Skin of body (tissue), 2 donors: ENCODE data around the gene ABTB2. TPM values are rescaled to one million over a fixed set of nuclear protein-coding genes. Genes with fewer than 3 reads are reported as not detected.

ENCODE experiments used
- DNase-seq: peaks from one replicate; lab custom pipeline; 2025; lab: John Stamatoyannopoulos, UW
- total RNA-seq: library from RNA; depleted of rRNA; stranded (reverse); fragments of >200 nt; gene quantifications from one replicate; pipeline ENCODE4 v1.2.3, GENCODE V29; 2014

Gene ABTB2
- total RNA-seq, 1 donor from 2014 or later, result 5.7 TPM

- no peak for DNase-seq
Measured at GRCh38 chr11:34173050-34173449, 184.8 kb downstream of the ABTB2 start.

GRCh38 chr11:34169686-34170085 is 188.1 kb downstream of the ABTB2 start:
- no peak for DNase-seq

- DNase-seq, result no peak
Measured at GRCh38 chr11:34168642-34169420, 189.0 kb downstream of the ABTB2 start.

- no peak for DNase-seq
Measured at GRCh38 chr11:34167961-34168360, 189.8 kb downstream of the ABTB2 start.

GRCh38 chr11:34166806-34167740 is 190.7 kb downstream of the ABTB2 start:
- no peak for DNase-seq

- DNase-seq, result no peak
Measured at GRCh38 chr11:34165786-34166555, 191.8 kb downstream of the ABTB2 start.

- no peak for DNase-seq
Measured at GRCh38 chr11:34165121-34165520, 192.7 kb downstream of the ABTB2 start.

- DNase-seq, result no peak
Measured at GRCh38 chr11:34162856-34163255, 195.0 kb downstream of the ABTB2 start.

- no peak for DNase-seq
Measured at GRCh38 chr11:34162493-34162820, 195.4 kb downstream of the ABTB2 start.

- no peak for DNase-seq
Measured at GRCh38 chr11:34161812-34162492, 195.9 kb downstream of the ABTB2 start.

GRCh38 chr11:34161361-34161760 is 196.4 kb downstream of the ABTB2 start:
- DNase-seq, result no peak

GRCh38 chr11:34160791-34161190 is 197.0 kb downstream of the ABTB2 start:
- no peak for DNase-seq

GRCh38 chr11:34160049-34160721 is 197.6 kb downstream of the ABTB2 start:
- DNase-seq, result no peak

- DNase-seq, result no peak
Measured at GRCh38 chr11:34158661-34159060, 199.1 kb downstream of the ABTB2 start.

GRCh38 chr11:34157163-34157562 is 200.6 kb downstream of the ABTB2 start:
- no peak for DNase-seq

GRCh38 chr11:34155757-34156062 is 202.1 kb downstream of the ABTB2 start:
- DNase-seq, result no peak

GRCh38 chr11:34155057-34155756 is 202.6 kb downstream of the ABTB2 start:
- no peak for DNase-seq

- DNase-seq, result no peak
Measured at GRCh38 chr11:34154059-34154875, 203.5 kb downstream of the ABTB2 start.
